Left forelimb (tissue), 1 donor: ENCODE results near the gene FAM20A.
"Not testable (repeated sequence)": the region's sequence is repeated elsewhere in the genome, so short reads cannot be mapped to it uniquely, and the experiment has no call there.

Source experiments
- DNase-seq: peaks from one replicate; pipeline ENCODE4 v3.0.0-alpha.2; 2018; ENCODE audit warnings: low spot score

FAM20A gene

DNA sequence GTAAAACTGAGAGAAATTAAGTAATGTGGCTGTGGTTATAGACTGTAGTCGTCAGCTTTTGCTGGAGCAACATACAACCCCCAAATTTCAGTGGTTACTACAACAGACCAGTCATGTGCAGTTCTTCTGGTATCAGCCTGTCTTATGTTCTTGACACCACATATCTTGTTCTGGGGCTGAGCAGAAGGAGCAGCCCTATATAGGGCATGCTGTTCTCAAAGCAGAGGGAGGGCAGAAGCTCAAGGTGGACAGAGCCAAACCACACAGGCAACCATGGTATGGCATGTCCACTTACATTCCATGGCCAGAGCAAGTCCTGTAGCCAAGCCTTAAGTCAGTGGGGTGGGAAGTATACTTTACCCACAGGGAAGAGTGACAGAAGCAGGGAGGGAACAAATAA is 81.3 kb downstream of the FAM20A start:
- DNase-seq: no peak

DNA sequence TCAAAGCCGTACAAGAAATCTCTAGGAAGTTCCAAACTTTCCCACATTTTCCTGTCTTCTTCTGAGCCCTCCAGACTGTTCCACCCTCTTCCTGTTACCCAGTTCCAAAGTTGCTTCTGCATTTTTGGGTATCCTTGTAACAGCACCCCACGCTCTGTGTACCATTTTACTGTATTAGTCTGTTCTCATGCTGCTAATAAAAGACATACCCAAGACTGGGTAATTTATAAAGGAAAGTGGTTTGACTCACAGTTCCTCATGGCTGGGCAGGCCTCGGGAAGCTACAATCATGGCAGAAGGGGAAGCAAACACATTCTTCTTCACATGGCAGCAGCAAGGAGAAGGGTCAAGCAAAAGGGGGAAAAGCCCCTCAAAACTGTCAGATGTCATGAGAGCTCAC is 82.1 kb downstream of the FAM20A start:
- DNase-seq: not testable (repeated sequence)

DNA sequence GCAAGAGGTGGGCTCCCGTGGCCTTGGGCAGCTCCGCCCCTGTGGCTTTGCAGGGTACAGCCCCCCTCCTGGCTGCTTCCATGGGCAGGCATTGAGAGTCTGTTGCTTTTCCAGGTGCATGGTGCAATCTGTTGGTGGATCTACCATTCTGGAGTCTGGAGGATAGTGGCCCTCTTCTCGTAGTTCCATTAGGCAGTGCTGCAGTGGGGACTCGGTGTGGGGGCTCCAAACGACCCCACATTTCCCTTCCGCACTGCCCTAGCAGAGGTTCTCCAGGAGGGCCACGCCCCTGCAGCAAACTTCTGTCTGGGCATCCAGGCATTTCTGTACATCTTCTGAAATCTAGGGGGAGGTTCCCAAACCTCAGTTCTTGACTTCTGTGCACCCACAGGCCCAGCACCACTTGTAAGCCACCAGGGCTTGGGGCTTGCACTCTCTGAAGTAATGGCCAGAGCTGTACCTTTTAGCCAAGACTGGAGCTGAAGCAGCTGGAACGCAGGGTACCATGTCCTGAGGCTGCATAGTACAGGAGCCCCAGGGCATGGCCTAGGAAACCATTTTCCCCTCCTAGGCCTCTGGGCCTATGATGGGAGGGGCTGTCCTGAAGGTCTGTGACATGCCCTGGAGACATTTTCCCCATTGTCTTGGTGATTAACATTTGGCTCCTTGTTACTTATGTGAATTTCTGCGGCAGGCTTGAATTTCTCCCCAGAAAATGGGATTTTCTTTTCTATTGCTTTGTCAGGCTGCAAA is 82.9 kb downstream of the FAM20A start:
- no peak for DNase-seq

DNA sequence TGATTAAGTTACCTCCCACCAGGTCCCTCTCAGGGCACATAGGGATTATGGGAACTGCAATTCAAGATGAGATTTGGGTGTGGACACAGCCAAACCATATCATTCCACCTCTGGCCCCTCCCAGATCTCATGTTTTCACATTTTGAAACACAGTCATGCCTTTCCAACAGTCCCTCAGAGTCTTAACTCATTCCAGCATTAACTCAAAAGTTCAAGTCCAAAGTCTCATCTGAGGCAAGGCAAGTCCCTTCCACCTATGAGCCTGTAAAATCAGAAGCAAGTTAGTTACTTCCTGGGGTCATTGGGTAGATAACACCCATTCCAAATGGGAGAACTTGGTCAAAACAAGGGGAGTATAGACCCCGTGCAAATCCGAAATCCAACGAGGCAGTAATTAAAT is 83.6 kb downstream of the FAM20A start:
- not testable (repeated sequence) for DNase-seq

DNA sequence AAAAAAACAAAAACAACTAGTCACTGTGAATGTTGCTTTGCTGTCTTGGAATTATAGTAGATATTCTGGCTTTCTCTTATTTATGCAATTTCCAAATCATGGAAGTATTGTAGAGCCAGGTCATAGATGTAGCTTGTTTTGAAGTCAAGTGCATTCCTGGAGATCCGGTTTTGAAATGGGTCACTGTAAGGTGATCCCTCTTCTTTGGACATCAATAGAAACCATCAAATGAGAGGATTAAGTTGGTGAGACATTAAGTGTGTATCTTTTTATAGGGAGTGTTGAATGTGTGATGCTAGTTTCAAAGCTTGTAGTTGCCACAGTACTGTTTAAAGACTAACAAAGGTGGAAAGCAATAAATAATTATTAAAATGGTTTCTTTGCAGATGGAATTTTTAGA is 84.4 kb downstream of the FAM20A start:
- DNase-seq: no peak

DNA sequence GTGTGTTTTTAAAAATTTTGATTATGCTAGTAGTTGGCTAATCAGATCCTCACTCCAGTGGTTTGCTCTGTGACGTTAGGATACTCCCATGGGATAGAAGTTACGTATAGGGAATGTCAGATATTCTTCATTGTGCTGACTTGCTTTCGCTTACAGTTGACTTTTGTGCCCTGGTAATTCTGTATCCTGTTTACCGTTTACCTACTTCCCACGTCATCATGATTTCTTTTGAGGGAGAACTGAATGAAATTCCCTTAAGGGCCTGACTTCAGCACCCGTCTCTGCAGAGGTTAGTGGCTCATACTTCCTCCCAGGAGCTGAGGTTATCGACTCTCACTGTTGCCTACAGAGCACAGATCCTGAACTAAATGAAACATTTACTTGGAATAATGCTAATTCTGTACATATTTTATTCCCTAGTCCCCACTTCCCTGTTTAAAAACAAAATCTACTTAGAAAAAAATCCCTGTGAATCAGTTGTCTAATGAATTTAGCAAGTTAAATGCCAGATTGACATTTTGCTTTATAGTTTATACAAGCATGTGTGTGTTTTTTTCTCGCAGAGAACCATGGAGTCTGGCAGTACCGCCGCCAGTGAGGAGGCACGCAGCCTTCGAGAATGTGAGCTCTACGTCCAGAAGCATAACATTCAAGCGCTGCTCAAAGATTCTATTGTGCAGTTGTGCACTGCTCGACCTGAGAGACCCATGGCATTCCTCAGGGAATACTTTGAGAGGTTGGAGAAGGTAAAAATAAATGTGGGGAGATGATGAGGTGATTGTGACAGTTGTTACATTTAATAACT is 86.1 kb downstream of the FAM20A start:
- DNase-seq: no peak

DNA sequence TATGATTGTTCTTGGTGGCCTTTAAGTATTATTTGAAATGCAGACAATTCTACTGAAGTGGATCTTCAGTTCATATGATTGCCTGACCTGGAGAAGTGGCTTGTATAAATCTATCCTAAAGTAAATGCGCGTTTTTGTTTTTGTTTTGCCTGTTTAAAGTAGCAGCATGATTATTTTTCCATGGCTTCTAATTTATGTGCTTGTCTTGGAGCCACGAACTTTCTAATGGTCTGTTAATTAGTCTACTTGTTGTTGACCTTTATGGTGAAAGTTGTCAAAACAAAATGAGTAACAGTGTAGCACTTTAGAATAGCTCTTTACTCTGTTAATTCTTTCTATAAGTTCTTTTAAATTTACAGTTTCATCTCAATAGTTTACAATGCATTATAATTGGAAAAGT is 87.2 kb downstream of the FAM20A start:
- DNase-seq: no peak

DNA sequence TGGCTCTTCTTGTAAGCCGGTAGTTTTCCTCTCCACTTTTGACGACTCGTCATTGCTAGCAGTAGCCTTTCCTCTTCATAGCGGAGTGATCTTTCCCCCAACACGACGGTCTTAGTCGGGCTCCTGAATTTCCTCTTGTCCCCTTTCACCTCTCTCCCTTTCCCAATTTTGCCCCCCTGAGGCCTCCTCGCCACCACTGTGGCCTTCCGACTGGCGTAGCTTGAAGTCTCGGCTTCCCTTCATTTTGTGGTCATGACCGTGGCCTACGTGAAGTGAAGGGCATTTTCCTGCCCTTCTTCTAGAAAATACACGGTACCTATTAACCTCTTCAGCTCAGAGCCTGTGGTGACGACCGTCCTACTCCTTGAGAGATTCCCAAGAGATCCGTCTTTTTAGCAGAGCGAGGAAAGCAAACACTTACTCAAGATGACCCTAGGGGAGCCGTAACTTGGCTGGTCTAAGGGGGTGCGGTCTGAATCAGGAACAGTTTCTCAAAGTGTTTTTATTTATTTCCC is 88.2 kb downstream of the FAM20A start:
- DNase-seq: no peak

DNA sequence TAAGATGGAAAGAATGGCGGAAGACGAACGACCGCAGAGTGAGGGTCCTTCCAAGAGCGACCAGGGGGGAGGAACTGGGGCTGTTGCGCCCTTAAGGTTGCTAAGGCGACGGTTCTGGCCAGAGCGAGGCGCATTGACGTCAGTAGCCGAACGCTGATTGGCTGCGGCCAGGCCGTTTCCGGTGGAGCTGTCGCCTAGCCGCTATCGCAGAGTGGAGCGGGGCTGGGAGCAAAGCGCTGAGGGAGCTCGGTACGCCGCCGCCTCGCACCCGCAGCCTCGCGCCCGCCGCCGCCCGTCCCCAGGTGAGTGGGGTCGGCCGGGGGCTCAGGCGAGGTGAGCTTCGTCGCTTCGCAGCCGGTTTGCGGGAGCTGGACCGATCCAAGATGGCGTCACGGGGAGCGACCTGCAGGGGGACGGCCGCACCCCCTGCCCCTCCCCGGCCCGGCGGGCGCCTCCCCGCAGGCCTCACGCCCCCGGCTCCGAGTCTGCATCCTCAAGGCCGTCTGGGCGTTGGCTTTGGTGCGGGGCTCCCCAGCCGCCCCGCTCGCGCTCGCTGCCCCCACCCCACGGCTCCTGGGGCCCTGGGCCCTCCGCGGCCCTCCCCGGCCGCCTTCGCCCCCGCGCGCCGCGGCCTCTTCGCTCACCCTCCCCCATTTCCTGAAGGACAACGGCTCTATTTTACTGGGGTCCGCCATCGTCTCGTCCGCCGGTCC is 88.8 kb downstream of the FAM20A start, which contains the start of gene PRKAR1A:
Gene PRKAR1A (plus strand): TSS at position 184 of the 713 bp plus-strand sequence. CDS start 2,970 bp downstream, outside the sequence.
- DNase-seq: peak; percentile 98

DNA sequence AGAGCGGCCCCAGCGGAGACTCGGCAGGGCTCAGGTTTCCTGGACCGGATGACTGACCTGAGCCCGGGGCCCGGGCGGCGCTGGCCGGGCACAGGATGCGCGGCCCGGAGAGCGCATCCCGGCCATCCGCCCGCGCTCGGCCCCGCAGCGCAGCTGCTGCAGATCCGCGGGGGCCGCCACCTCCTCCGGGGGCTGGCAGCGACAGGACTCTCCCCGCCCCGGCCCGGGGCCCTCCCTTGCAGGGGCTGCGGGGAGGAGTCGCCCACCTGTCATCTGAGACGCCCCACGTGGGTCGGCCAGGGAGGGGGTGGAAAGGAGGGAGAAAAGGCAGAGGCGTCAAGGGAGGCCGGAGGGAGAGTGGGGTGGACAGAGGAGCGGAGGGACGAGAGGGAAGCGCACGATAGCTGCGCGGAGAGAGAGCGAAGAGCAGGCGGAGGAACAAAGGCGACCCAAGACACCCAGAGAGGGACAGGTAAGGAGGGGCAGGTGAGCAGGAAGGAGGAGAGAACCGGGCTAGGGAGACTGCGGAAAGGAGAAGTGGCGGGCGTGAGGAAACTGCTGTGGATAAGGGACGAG is 89.4 kb downstream of the FAM20A start:
- peak; percentile 91 for DNase-seq

DNA sequence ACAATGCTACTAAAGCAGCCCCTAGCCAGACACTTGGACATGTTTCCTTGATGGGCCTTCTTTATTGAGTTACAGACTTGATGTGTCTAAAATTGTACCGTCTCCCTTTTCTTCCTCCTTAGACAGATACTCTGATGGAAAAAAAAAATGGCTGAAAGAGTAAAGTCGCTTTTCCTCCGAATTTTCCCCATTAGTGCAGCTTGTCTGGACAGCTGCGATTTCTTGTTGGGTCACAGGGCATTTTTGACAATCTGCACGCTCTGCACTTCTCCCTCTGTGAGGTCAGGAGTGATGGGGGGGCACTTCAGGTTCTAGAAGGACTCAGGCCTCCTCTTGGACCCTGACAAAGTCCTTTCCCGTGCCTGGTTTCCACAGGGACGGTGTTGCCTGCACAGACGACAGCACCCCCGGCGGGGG is 89.9 kb downstream of the FAM20A start:
- no peak for DNase-seq

DNA sequence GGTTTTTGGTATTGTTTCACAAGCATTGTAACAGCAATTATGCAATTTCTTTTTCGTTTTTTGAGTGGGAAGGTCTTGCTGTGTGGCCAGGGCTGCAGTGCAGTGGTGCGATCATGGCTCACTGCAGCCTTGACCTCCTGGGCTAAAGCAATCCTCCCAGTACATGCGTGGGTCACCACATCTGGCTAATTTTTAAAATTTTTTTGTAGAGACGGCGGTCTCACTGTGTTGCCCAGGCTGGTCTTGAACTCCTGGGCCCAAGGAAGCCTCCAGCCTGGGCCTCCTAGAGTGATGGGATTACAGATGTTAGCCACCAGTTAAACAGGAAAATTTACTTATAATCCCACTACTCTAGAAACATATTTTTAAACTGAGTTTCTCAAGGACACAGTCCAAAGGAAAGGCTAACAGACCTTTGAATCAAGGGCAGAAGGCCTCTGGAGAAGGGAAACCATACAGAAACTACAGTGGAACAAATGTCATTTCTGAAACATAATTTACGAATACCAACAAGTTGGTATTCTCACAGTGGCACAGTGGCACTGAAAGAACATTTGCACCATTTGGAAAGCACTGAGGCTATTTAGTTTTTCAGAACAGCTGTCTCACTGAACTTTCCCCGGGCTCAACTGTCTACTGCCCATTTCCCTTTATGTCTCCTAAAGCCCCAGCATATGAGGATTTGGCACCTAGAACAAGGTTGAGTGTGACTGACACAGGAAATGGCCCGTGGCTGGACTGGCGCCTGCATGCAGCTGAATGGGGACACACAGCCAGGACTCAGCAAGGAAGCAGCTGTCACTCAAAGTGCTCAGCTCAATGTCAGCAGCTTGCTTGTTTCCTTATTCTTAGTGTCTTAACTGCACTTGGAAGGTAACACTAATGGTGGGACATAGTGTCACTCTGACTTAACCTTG is 91.8 kb downstream of the FAM20A start:
- no peak for DNase-seq

DNA sequence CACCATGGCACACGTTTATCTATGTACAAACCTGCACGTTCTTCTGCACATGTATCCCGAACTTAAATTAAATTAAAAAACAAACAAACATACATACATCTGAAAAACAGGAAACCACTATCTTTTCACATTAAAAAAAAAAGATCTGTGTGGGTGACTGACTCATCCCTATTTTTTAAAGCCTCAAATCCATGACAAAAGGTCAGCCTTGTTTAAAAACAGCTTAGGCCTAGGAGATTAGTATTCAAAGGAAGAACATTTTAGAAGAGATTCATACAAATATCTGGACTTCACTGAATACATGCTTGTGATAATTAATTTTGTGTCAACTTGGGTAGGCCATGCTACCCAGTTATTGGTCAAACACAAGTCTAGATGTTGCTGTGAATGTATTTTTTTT is 93.6 kb downstream of the FAM20A start:
- DNase-seq: no peak

DNA sequence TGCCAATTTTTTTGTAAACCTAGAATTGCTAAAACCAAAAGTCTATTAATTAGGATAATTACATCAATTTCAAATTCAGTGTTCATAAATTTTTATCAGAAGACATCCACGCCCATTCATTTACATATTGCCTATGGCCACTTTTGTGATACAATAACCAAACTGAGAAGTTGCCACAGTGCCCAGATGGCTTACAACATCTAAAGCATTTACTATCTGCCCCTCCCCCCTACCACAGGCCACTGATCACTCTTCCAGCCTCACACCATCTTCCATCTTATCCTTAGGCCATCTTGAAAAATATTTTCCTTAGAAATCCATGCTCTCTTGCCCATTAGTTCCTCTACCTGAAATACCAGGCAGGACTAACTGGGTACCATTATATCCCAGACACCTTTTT is 95.2 kb downstream of the FAM20A start:
- no peak for DNase-seq

DNA sequence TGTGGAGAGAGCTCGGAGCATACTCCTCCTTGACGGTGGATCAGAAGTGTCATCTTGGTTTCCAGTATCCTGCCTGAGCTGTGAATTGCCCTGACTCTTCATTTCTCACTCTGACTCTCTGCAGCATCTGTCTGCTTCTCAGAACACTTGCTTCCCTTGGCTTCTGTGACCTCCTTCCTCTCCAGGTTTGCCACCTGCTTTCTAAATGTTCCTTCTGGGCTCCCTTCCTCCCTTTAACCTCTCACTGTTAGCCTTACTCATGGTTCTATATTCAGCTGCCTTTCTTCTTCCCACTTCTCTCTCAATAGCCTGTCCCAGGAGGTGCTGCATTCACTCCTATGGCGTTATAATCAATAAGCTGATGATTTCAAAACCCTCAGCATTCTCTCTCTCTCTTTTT is 100.1 kb downstream of the FAM20A start:
- DNase-seq: no peak

DNA sequence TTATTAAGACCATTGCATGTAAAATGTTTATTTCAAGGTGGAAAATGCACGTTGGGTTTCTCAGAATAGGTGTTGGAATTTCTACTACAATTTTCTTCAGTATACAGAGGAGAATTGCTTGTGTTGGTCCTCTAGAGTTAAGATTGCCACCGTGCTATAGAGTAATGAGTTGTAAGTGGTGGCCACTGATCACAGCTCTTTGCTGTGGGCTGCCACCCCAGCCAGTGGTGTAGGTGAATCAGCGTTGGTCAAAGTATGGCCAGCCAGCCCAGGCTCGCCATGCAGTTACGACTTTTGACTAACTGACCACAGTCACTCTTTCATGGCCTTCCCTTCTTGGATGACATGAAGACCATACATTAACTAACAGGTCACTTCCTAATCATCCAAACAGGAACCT is 101.6 kb downstream of the FAM20A start:
- no peak for DNase-seq

DNA sequence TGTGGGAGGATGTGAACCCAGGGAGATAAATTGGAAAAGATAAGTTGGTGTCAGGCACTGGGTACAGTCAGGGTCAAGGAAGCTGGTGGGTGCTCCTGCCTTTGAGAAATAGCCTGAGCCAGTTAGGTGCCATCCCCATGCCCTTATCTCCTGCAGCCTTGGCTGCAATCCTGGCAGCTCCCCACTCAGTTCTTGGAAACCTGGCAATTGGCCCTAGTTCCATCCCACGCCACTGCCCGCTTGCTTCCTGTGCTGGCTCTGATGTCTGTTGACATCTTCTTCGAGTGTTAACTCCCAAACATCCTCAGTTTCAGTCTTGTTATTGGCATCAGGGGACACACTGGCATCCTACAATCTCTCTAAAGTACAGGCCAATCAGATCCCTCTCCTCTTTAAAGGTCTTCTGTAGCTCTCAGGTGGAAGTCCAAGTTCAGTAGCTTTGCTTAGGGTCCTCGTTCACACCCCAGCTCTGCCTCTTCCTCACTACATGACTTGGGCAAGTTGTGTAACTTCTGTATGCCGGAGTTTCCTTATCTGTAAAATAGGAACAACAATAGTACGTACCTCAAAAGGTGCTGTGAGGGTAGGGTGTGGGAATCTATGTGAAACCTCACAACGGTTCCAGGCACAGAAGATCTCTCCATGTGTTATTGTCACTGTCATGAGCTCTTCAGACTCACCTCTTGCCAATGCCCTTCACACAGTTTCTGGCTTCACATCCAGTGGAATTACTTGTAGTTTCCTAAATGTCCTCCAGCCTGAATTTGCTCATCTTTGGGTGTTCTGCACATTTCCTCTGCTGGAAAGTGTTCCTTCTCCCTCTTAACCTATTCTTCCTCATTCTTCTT is 102.5 kb downstream of the FAM20A start:
- DNase-seq: no peak

DNA sequence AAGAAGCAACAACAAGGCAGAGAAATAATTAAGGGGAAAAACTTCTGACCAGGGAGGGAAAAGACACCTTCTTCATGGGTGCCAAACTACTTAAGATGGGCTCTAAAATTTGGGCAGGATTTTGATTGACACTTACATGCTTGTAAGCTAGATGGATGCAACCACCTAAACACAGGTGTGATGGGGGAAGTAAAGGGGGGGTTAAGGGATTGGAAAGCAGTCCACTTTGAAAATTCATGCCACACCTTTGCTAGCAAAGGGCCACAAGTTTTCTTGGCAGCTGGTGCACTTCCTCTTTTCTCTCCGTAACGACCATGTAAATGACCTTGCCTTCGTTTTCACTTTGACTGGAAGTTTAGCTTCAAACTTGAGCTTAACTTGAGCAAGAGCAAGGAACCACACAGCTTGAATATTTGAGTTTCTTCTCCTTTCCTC is 103.3 kb downstream of the FAM20A start:
- DNase-seq: no peak

DNA sequence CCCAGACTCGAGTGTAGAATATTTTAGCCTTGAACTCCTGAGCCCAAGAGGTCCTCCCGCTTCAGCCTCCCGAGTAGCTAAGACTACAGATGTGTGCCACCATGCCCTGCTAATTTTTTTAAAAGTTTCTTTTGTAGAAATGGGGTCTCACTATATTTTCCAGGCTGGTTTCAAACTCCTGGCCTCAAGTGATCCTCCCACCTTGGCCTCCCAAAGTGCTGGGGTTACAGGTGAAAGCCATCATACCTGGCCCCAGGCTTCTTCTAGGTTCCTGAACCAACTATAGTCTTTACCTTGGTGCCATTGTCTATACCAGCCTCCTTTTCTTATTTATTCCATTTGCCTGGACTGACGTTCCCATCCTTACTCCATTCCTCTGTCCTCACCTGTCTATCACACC is 106.1 kb downstream of the FAM20A start:
- no peak for DNase-seq
